Frontal cortex (tissue), 4 donors: ENCODE measurements around the gene SPATS2. TPM values are rescaled to one million over a fixed set of nuclear protein-coding genes. Genes with fewer than 3 reads are reported as not detected.
A peak's percentile ranks its signal among the peaks of the same experiment; 100 is the strongest.
"Not testable (repeated sequence)": the region's sequence is repeated elsewhere in the genome, so short reads cannot be mapped to it uniquely, and the experiment has no call there.

Source experiments
- DNase-seq, 2 donors: peaks; one replicate each; pipeline ENCODE4 v3.0.0; 2012; ENCODE audit warnings: low spot score in 2 of 2
- FAIRE-seq: peaks from 2 replicates; lab custom pipeline; 2012; peaks lifted over from hg19 to GRCh38; lab: Jason Lieb, UNC
- total RNA-seq: library from RNA; depleted of rRNA; stranded (reverse); fragments of >200 nt; gene quantifications from one replicate; pipeline ENCODE4 v1.2.3, GENCODE V29; 2014
- donor health status: control.
- donor health status: control.
- donor health status: control.

The SPATS2 gene
- total RNA-seq, 1 donor from 2014 or later: 50.5 TPM

- no peak for FAIRE-seq
- no peak for DNase-seq
These were observed 21.6 kb downstream of the SPATS2 start for GRCh38 chr12:49388682-49389386.

DNA sequence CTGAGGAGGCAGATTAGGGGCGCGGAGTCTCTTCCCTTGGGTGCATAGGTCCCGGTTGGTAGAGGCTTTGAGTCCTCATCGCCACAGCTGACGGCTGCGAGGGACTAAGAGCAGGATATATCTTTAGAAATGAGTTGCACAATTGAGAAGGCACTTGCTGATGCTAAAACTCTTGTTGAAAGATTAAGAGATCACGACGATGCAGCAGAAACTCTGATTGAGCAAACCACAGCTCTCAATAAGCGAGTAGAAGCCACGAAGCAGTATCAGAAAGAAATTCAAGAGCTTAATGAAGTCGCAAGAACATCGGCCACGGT lies 22.1 kb downstream of the SPATS2 start:
- FAIRE-seq: no peak
- no peak for DNase-seq

GRCh38 chr12:49397000-49397399 lies 29.7 kb downstream of the SPATS2 start:
- DNase-seq: no peak
- FAIRE-seq: no peak

GRCh38 chr12:49400304-49400703 lies 33.0 kb downstream of the SPATS2 start:
- DNase-seq: no peak
- FAIRE-seq: no peak

DNA sequence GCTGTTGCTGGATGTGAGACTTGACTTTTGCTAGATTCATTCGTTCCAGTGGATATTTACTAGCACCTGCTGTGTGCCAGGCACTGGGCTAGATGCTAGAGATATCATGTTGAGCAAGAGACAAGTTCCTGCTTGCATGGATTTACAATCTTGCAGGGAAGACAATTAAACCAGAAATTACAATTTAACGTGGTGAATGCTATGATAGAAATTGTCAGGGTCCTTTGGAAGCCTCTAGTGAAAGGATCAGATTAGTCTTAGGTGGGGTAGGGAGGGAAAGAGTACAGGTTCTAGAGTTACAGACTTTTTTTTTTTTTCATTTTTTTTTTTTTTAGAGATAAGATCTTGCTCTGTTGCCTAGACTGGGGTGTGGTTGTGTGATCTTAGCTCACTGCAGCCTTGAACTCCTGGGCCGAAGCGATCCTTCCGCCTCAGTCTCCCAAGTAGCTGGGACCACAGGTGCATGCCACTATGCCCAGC lies 36.7 kb downstream of the SPATS2 start:
- FAIRE-seq: no peak
- DNase-seq: no peak

DNA sequence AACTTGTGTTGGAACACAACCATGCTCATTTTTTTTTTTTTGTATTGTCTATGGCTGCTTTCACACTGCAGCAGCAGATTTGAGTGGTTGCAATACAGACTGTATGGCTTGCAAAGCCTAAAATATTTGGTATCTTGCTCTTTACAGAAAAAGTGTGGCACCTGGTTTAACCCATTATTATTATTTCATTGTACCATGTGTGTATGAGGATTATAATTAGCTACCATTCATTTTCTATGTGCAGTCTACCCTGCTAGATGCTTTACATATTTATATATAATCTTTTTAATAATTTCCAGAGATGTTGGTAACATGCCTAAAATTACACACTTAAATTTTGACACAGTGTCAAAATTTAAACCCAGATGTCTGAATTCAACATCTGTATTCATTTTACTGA lies 37.7 kb downstream of the SPATS2 start:
- FAIRE-seq: no peak
- no peak for DNase-seq

DNA sequence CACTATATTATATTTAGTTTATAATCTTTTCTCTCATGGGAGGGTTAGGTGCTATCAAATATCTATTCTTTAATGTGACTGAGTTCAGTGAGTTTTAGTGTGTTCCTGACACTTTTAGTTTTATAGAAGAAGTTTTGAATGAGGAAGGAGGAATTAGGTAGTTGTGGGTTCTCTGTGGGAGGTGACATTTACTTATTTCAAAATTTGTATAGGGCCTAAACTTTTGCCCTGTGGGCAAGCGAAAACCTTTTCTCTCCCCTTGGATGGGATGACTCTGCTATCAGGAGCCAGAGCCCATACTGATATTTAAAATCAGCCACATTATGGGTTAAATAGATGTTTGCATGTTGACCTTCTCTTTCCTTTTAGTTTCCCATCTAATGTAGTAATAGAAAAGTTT lies 43.6 kb downstream of the SPATS2 start:
- DNase-seq: no peak
- FAIRE-seq: no peak

DNA sequence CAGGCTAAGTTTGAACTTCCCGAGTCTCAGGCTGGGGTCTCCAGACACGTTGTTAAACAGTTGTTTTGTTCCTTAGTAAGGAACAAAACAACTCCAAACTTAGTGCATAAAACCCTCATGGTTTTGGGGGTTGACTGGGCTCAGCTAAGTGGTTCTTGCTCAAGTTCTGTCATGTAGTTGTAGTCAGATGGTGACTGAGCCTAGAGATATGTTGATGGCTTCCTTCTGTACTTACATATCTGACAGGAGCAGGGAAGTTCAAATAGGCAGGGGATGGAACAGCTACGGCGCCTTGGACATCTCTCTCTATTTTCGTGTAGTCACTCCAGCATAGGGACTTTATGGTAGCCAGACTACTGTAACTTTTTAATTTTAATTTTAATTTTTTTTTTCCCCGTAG lies 45.7 kb downstream of the SPATS2 start:
- no peak for FAIRE-seq
- no peak for DNase-seq

DNA sequence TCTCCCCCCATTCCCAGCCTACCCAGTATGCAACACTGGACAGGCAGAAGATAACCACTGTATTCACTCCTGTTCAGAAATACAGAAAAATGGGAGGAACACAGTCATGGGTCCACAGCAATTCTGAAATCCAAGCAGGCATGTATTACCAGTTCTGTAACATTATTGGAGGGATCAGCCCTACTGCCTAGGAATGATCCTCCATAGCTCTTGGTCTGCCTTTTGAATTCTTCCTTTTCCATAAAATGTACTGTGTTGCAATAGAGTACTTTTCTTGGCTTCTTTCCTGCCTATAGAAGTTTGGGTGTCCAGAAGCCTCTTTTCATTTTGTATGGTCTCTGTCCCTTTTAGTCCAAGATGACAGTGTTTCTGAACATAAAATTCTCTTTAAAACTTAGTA lies 46.5 kb downstream of the SPATS2 start:
- FAIRE-seq: no peak
- no peak for DNase-seq

- FAIRE-seq: no peak
- DNase-seq: no peak
These were observed 47.1 kb downstream of the SPATS2 start for GRCh38 chr12:49414364-49414763.

DNA sequence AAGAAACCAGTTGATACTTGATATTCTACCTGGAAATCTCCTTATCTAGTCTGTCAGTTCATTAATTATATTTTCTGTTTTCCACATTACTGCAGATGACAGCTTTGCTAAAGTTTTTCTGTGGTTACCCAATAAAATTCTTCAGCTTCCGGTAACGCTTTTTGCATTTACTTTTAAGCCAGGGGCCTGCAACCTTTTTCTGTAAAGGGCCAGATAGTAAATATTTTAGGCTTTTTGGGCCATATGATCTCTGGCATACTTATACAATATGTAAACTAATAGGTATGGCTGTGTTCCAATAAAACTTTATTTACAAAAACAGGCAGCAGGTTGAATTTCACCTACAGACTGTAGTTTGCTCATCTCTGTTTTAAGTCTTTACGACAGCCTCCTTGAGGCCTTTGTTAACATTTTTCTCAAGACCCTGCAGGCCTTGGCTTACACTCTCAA lies 48.3 kb downstream of the SPATS2 start:
- no peak for DNase-seq
- no peak for FAIRE-seq

DNA sequence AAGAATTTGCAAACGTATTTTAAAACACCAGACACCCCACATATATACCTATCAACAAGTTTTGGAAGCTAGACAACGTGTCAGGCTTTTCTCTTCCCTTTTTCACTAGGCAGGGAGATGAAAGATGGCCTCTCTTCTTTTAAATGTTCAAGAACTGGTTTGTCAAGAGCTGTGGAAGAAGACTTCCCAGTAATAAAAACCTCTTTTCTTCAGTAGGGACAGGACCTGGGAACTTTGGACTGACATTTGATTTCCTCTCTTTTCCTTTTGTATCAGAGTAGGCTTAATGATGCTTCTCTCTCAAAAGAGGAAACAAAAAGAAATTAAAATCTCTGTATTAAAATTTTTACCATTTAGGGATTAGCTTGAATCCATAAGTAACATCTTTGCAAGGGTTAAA lies 49.6 kb downstream of the SPATS2 start:
- FAIRE-seq (no peak), DNase-seq (no peak)

GRCh38 chr12:49417558-49417957 lies 50.3 kb downstream of the SPATS2 start:
- DNase-seq: no peak
- no peak for FAIRE-seq

DNA sequence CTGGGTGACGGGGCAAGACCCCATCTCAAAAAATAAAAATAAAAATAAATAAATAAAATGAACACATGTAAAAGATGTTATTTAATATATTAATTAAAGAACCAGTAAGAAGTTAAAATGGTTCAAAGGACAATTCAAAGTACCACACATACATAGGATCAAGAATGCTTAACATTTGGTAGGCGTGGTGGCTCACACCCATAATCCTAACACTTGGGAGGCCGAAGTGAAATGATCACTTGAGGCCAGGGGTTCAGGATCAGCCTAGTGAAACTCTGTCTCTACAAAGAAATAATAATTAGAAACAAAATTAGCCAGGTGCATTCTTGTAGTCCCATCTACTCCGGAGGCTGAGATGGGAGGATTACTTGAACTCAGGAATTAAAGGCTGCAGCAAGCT lies 53.3 kb downstream of the SPATS2 start:
- FAIRE-seq: no peak
- no peak for DNase-seq

- no peak for FAIRE-seq
- no peak for DNase-seq
These were observed 54.9 kb downstream of the SPATS2 start for GRCh38 chr12:49422114-49422513.

- FAIRE-seq (no peak), DNase-seq (peak in 1 of 2 donors; percentile 18)
These were observed 61.5 kb downstream of the SPATS2 start for GRCh38 chr12:49428793-49429192.

DNA sequence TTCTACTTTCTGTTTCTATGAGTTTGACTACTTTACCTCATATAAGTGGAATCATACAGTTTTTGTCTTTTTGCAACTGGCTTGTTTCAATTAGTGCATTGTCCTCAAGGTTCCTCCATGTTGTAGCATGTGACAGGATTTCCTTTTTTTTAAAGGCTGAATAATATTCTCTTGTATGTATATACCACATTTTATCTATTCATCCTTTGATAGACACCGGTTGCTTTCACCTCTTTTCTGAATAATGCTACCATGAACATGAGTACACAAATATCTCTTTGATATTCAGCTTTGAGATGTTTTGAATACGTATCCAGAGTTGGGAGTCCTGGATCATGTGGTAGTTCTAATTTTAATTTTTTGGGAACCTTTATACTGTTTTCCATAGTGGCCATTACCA lies 65.4 kb downstream of the SPATS2 start:
- FAIRE-seq: no peak
- no peak for DNase-seq

- FAIRE-seq, DNase-seq: not testable (repeated sequence)
These were observed 69.5 kb downstream of the SPATS2 start for GRCh38 chr12:49436799-49437198.

- no peak for FAIRE-seq
These were observed 71.8 kb downstream of the SPATS2 start for GRCh38 chr12:49439042-49439441.

GRCh38 chr12:49440035-49440434 lies 72.8 kb downstream of the SPATS2 start:
- DNase-seq: no peak
- no peak for FAIRE-seq

More at GRCh38 chr12:49439042-49439441, 71.8 kb downstream of the SPATS2 start:
- no peak for DNase-seq

DNA sequence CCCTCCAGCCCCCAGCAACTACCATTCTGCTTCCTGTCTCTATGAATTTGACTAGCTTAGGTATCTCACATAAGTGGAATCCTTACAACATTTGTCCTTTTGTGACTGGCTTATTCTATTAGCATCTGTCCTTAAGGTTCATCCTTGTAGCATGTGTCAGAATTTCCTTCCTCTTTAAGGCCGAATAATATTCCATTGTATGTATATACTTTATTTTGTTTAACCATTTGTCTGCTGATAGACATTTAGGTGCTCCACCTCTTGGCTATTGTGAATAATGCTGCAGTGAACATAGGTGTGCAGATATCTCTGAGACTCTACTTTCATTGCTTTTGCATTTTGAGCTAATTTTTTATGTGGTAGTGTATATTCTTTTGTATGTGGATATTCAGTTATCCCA lies 75.7 kb downstream of the SPATS2 start:
- DNase-seq: no peak
- FAIRE-seq: no peak

GRCh38 chr12:49446571-49446970 lies 79.3 kb downstream of the SPATS2 start:
- DNase-seq (no peak), FAIRE-seq (no peak)
